Measurements from ENCODE around the gene CYBB.

Gene CYBB

DNA sequence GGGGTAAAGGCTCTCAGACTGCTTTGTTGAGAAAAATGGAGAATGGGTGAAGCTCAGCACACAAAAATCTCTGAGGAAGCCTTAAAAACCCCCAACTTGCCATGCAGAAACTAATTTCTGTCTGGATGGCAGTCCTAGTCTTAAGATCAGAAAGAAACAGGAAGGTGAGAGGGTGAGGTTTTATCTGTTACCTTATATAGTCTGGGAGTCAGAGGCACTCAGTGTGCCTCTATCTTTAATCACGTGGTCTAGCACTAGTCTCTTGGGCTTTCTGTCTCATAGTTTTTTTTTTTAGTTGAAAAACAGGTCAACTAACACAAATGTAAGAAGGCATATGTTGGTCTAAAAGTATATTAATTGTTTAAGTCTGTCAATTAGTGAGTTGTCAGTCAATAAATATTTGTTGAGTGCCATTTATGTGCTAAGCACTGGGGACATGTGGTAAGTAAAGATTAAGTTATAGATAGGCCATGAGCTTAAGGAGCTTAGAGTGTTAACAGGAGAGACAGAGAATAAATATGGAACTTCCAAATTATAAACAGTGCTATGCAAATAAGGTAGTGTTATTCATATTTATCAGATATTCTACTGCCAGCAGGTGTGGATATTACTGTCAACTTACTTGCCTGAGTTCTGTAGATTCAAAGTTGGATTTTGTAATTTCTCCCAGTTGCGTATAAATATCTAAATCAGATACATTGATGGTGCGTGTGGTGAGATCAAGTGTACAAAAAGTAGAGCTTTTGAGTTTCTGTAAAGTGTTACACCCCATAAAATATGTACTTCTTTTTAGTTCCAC is 7.0 kb downstream of the CYBB start:
- no peak for DNase-seq (ENCODE audit: low read depth in 2 of 2)

DNA sequence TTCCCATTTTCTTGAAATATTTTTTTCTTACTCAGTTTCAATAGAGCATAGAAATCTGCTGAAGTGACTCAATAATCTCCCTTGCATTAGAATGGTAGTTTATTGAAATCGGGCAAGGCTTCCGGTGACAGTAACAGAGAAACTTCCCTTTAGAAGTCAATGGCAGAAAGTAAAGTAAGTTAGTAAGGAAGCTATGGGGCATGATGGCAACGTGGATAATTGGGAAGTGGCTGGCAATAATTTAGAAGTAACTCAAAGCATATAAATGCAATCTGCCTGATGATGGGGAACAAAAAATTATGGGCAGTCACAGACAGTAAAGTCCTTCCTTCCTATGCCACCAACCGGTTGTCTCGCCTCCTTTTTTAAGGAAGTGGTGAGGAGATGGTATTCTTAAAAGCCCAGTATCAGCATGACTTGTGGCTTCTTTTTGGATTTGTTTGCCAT is 7.6 kb downstream of the CYBB start:
- DNase-seq (ENCODE audit: low read depth in 2 of 2), result no peak

DNA sequence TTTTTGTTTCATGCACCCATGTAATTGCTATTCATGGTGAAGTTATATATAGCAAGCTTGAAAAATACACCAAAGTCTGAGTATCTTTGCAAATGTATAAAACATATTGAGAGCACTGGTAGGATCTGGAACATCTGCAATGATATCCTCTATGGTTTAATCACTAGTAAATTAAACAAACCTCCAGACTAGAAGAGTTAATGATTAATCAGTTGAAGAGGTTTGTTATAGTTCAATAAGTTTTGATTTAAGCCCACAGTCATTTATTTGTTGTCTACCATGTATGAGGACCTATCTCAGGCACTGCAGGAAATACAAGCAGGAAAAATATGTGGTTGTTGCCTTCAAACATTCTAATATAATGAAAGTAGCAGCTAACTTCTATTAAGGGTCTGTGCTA is 16.5 kb downstream of the CYBB start:
- no peak for DNase-seq (ENCODE audit: low read depth in 2 of 2)

- no peak for DNase-seq (ENCODE audit: low read depth in 2 of 2)
These were observed 16.9 kb downstream of the CYBB start for GRCh38 chrX:37796805-37797204.

GRCh38 chrX:37799936-37800335 is 20.1 kb downstream of the CYBB start:
- no peak for DNase-seq (ENCODE audit: low read depth in 2 of 2)

DNA sequence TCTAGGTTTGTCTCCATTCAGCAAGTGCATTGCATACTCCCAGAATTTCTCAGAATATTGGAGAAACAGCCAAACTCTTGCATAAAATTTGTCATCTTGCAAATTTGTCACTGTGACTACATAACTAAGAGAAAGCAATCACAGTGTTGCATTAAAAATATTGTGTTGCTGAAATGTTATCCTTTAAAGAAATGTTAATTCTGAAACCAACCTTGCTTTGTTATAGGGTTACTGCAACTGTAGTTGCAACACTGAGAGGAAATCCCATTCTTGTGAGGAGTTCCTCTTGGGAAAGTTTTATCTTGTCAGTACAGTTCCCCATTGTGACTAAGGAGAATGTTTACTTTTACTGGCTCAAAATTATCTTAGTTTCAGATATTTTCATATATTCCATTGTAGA is 20.9 kb downstream of the CYBB start:
- no peak for DNase-seq (ENCODE audit: low read depth in 2 of 2)

- DNase-seq (ENCODE audit: low read depth in 2 of 2), result no peak
These were observed 22.2 kb downstream of the CYBB start for GRCh38 chrX:37802028-37802427.

GRCh38 chrX:37803057-37803456 is 23.2 kb downstream of the CYBB start:
- DNase-seq (ENCODE audit: low read depth in 2 of 2), result no peak

DNA sequence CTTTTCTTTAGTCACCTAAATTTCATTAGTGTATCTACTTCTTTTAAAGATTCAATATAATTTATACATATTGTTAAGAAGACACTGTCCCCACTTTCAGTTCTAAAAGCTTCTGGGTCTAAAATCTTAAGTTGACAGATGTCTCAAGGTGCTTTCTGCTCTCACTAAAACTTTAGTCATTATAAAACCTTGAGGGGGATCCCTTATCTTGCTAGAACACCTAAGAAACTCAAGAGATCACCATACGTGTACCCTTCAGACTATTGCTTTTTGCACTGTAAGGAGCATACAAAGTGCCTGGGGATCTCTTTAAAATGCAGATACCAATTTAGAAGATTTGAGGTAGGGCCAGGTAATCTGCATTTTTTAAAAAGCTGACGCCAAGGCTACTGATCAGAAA is 30.1 kb downstream of the CYBB start:
- DNase-seq (ENCODE audit: low read depth in 2 of 2), result no peak

- no peak for DNase-seq (ENCODE audit: low read depth in 2 of 2)
These were observed 32.3 kb downstream of the CYBB start for GRCh38 chrX:37812110-37812509.

- DNase-seq (ENCODE audit: low read depth in 2 of 2), result no peak
These were observed 33.7 kb downstream of the CYBB start for GRCh38 chrX:37813570-37813969.

DNA sequence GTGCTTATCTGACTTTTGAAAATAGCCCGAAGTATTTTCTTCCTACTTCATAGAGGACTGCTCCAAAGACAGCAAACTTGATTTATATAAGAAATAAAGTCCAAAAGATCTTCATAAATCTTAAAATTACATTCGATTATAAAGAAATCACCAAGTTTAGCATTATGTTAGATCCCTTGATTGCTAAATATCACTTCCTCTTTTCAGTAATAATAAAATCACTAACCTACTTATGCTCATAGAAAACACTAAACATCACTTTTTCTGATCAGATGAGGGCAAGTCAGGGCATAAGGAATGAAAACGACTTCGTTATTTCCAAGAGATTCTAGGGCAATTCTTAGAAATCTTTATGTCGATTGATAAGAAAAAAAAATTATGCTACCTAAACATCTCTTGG is 35.5 kb downstream of the CYBB start:
- DNase-seq (ENCODE audit: low read depth in 2 of 2), result no peak

DNA sequence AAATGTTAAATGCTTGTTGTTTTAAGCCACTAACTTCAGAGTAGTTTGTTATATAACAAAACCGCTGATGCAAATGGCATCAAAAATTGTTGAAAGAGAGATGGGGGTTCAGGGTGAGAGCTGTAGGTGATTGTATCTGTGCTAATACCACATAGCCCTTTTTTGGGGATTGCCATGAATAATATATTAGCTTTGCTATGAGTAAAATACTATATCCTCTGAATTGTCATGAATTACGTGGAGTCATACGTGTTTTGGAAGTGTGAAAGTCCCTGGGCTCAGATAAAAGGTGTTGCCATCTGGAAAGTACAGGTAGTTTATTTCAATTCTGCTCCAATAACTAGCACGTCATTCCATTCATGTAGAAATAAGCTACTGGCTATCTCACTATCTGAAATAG is 36.9 kb downstream of the CYBB start:
- DNase-seq (ENCODE audit: low read depth in 2 of 2), result no peak

GRCh38 chrX:37817176-37817575 is 37.3 kb downstream of the CYBB start:
- no peak for DNase-seq (ENCODE audit: low read depth in 2 of 2)

- DNase-seq (ENCODE audit: low read depth in 2 of 2), result no peak
These were observed 37.7 kb downstream of the CYBB start for GRCh38 chrX:37817579-37817978.

DNA sequence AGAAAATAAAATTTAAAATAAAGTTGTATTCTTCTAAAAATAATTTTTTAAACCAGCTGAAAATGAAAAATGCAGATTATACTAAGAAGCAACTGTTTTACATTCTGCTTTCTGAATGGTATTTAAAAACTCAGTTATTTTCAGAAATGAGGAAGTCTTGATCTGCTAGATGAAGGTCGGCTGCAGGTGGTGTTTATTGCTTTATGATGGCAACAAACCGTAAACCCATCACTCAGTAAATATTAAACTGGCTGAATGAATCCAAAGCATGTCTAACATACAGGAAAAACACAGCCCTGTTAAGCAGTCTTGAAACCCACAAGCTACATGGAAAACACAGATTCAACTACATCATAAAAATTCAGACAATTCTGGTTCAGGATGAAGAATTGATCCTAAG is 38.2 kb downstream of the CYBB start:
- DNase-seq (ENCODE audit: low read depth in 2 of 2), result no peak

DNA sequence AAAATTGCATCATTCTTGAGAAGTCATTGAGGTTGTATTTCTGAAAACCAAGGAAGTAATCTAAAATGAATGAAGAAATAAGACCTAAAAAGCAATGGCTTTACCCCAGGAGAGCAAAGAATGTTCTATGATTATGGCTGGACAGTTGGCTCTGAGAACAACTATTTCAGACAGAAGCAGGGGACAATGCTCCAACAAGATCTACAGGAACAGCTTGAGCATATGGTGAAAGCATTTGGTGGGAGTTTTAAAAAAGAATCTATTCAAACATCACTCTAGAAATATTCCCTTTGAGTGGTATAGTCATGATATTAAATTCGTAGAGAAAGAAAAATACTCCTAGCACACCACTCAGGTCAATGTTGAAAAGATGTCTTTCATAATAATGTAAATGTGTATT is 40.8 kb downstream of the CYBB start:
- no peak for DNase-seq (ENCODE audit: low read depth in 2 of 2)

GRCh38 chrX:37824491-37825214 is 44.8 kb downstream of the CYBB start:
- DNase-seq (ENCODE audit: low read depth in 2 of 2), result no peak

- DNase-seq (ENCODE audit: low read depth in 2 of 2), result peak in 1 of 2 donors; percentile 24
These were observed 45.5 kb downstream of the CYBB start for GRCh38 chrX:37825215-37825842.

- DNase-seq (ENCODE audit: low read depth in 2 of 2), result no peak
These were observed 49.9 kb downstream of the CYBB start for GRCh38 chrX:37829721-37830120.

GRCh38 chrX:37830371-37830770 is 50.5 kb downstream of the CYBB start:
- DNase-seq (ENCODE audit: low read depth in 2 of 2), result no peak

DNA sequence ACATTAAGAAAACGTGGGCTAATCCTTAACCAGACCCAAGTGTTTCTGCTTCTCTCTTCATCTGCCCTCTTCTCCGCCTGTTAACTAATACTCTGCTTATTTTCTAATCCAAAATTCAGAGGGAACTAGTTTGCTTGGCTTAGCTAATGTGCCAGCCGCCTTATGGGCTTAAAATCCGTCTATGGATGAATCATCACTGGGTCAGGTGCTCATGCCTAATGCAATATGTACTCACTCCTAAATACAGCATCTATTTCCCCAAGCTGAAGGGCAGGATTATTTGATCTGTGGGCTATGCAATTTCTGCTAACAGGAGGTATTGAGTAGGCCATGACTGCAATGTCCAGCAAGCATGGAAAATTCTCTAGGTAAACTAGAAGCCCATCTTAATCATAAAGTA is 55.1 kb downstream of the CYBB start:
- no peak for DNase-seq (ENCODE audit: low read depth in 2 of 2)

DNA sequence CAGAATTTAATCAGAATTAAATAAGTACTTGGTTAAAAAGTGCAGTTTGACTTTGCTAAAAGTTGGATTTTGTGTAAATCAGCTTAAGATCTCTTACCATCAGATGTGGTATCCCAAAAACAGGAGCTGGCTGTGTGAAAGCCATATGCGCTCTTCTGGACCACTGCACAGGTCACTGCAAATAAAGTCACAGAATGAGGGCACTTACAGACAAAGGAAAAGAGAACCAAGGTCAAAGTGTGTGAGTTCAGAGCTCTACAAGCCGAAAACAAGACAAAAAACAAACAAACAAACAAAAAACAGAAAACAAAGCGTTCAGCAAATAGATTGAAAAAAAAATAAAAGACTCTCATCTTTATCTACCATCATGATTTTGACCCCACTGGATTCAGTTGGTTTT is 61.1 kb downstream of the CYBB start:
- DNase-seq (ENCODE audit: low read depth in 2 of 2), result no peak

Data from stimulated activated CD8-positive, alpha-beta memory T cell treated with anti-CD3 and anti-CD28 coated beads, Interleukin-15, amount 100 ng/mL, for 48 hours (primary cell).